Panc1 (cell line): ENCODE data around the gene PDE4B. TPM values are rescaled to one million over a fixed set of nuclear protein-coding genes. Genes with fewer than 3 reads are reported as not detected.
"Not testable (repeated sequence)": the region's sequence is repeated elsewhere in the genome, so short reads cannot be mapped to it uniquely, and the experiment has no call there.

Experiments
- ATAC-seq: fragments of 200-7000 bp; cut with Tn5 transposase; 2 replicates; pipeline ENCODE4 v1.9.1; 2020; ENCODE audit warnings: mild to moderate bottlenecking, moderate library complexity
- BruUV-seq: library from RNA; stranded (reverse); fragments of 400-500 nt; replicated peaks from 2 replicates; lab custom pipeline; 2021; lab: Mats Ljungman, UMichigan
- CTCF ChIA-PET: fragments of 300-600 bp; sonication (Branson Sonifier 250); formaldehyde crosslinking; loops from one replicate; lab custom pipeline; 2022; ENCODE audit warnings: antibody characterized with exemption; lab: Charles Lee
- POLR2A ChIA-PET: fragments of 300-600 bp; sonication (Branson Sonifier 250); formaldehyde crosslinking; loops from one replicate; lab custom pipeline; 2022; ENCODE audit warnings: antibody characterized with exemption; lab: Charles Lee
- DNase-seq: peaks from one replicate; pipeline ENCODE4 v3.0.0-alpha.2; 2010; ENCODE audit warnings: low read depth, low spot score
- H3K27ac ChIP-seq: 2 replicates; pipeline ENCODE4 v1.5.1; 2011; ENCODE audit warnings: mild to moderate bottlenecking, low read length, inconsistent platforms
- H3K27me3 ChIP-seq: fragments of 200-500 bp; sonication (Bioruptor generic); 2 replicates; pipeline ENCODE4 v1.6.0; 2014; ENCODE audit warnings: low read length, inconsistent platforms; ENCODE audit not compliant: control insufficient read depth, insufficient read depth
- H3K36me3 ChIP-seq: fragments of 200-500 bp; sonication (Bioruptor generic); 2 replicates; pipeline ENCODE4 v1.5.1; 2014; ENCODE audit warnings: inconsistent platforms, mild to moderate bottlenecking, low read length, moderate library complexity; ENCODE audit not compliant: control insufficient read depth, insufficient read depth
- H3K4me1 ChIP-seq: 2 replicates; pipeline ENCODE4 v1.5.1; 2011; ENCODE audit warnings: inconsistent platforms, mild to moderate bottlenecking, low read length, moderate library complexity; ENCODE audit not compliant: control insufficient read depth, insufficient read depth
- H3K4me3 ChIP-seq, 2 experiments: 2 replicates each; pipeline ENCODE4 v1.5.1; 2011 to 2012; ENCODE audit warnings: low read depth in 2 of 2, low read length in 2 of 2, mild to moderate bottlenecking in 2 of 2, inconsistent platforms in 1 of 2, moderate library complexity in 1 of 2
- H3K9me3 ChIP-seq: fragments of 200-500 bp; sonication (Bioruptor generic); 2 replicates; pipeline ENCODE4 v1.5.1; 2014; ENCODE audit warnings: low read depth, mild to moderate bottlenecking, inconsistent platforms, low read length, moderate library complexity; ENCODE audit not compliant: control insufficient read depth, insufficient read depth
- POLR2AphosphoS5 ChIP-seq: IDR thresholded peaks from 2 replicates; pipeline ENCODE4 v1.6.1; 2012; ENCODE audit warnings: mild to moderate bottlenecking, low read depth, low read length, moderate library complexity
- REST ChIP-seq, 2 experiments: IDR thresholded peaks; 2 replicates each; pipeline ENCODE4 v1.6.1; 2011 to 2012; ENCODE audit warnings: low read depth in 2 of 2, control low read depth in 1 of 2, low read length in 1 of 2, mild to moderate bottlenecking in 1 of 2, moderate library complexity in 1 of 2; ENCODE audit not compliant: insufficient read depth in 1 of 2
- SIN3A ChIP-seq: IDR thresholded peaks from 2 replicates; pipeline ENCODE4 v1.6.1; 2012; ENCODE audit warnings: low read depth, mild to moderate bottlenecking, low read length, moderate library complexity, borderline replicate concordance; ENCODE audit not compliant: insufficient read depth
- TCF7L2 ChIP-seq: IDR thresholded peaks from 2 replicates; pipeline ENCODE4 v1.6.1; 2011; ENCODE audit warnings: mild to moderate bottlenecking, low read depth, low read length, inconsistent platforms
- in situ Hi-C: cut with HindIII; loops from 2 replicates; pipeline ENCODE4 v1.10.0; 2016; ENCODE audit warnings: low sequenced_read_pairs, low pct_unique_long_range_greater_than_20kb
- intact Hi-C: fragments of 100-400 bp; cut with micrococcal nuclease; formaldehyde crosslinking; loops from one replicate; pipeline ENCODE4 v1.10.0; 2022; ENCODE audit not compliant: unreplicated experiment
- total RNA-seq: library from RNA; stranded (reverse); gene quantifications from one replicate; pipeline ENCODE4 v1.2.1, GENCODE V29; 2021; ENCODE audit not compliant: unreplicated experiment
- TF ChIP-seq, protein P1 (sequence below): fragments of 450-650 bp; IDR thresholded peaks from 2 replicates; pipeline ENCODE4 v1.5.1; 2017; ENCODE audit warnings: mild to moderate bottlenecking

The PDE4B gene
- total RNA-seq, 1 experiment from 2014 or later: 0.26 TPM

DNA sequence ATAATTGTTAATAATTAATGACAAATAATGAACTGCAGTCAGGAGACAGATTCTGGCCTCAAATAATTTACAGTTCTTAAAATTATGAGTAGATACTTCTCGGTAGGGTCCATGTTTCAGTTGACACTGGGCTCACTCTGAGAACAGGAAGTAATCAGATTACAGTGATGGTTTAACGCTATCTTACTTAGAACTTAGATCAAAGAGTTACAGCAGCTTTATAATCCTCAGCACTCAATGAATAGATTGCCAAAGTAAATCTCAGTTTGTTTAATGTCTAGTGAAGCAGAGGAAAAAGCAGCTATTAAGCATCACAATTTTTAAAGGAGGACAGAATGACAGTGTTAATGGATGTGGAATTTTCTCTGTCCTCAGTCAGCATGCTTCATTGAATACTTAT is 79.6 kb downstream of the PDE4B start:
- TF ChIP-seq POLR2AphosphoS5: no peak
- intact Hi-C loops (no loop called here), in situ Hi-C loops (no loop called here)
- H3K27ac ChIP-seq: no peak overlapping the region
- no peaks in the 10 kb centered on the region for H3K27me3 ChIP-seq
- no TSS peak for BruUV-seq
- no peak overlapping the region for H3K4me3 ChIP-seq
- ATAC-seq (no peak), DNase-seq (no peak)
- H3K9me3 ChIP-seq: no peaks in the 10 kb centered on the region
- CTCF ChIA-PET: no interaction called here
- no peaks in the 10 kb centered on the region for H3K36me3 ChIP-seq
- H3K4me1 ChIP-seq: no peaks in the 10 kb centered on the region
- POLR2A ChIA-PET: no interaction called here

DNA sequence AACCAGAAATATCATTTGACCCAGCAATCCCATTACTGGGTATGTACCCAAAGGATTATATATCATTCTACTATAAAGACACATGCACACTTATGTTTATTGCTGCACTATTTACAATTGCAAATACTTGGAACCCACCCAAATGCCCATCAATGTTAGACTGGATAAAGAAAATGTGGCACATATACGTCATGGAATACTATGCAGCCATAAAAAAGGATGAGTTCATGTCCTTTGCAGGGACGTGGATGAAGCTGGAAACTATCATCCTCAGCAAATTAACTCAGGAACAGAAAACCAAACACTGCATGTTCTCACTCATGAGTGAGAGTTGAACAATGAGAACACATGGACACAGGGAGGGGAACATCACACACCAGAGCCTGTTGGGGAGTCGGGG is 85.6 kb downstream of the PDE4B start:
- POLR2A ChIA-PET, CTCF ChIA-PET: not testable (repeated sequence)

DNA sequence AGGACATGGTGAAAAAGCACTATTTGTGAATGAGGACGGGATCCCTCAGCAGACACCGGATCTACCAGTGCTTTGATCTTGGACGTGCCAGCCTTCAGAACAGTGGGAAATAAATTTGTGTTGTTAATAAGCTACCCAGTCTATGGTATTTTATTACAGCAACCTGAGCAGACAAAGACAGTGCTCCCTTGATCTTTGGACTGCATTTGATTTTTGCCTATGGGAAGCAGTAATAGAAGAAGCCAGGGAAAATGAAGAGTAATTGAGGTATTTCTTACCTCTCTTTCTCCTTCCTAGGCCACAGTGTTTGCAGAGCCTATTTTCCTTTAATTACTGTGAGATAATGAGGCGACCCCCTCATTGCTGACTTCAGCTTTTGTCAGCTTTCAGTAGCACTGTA is 87.9 kb downstream of the PDE4B start:
- no peaks in the 10 kb centered on the region for H3K9me3 ChIP-seq
- no peak overlapping the region for H3K4me3 ChIP-seq
- H3K4me1 ChIP-seq: no peaks in the 10 kb centered on the region
- CTCF ChIA-PET: no interaction called here
- no peaks in the 10 kb centered on the region for H3K27me3 ChIP-seq
- no peaks in the 10 kb centered on the region for H3K36me3 ChIP-seq
- DNase-seq (no peak), ATAC-seq (no peak)
- POLR2A ChIA-PET: no interaction called here
- no TSS peak for BruUV-seq
- in situ Hi-C loops: no loop called here
- TF ChIP-seq REST (IDR thresholded peaks at IDR 0.05; ENCODE audit: insufficient read depth in 1 of 2, low read depth in 2 of 2, low read length in 1 of 2) (no peak), TCF7L2 (no peak), SIN3A (no peak), POLR2AphosphoS5 (no peak)
- TF ChIP-seq, protein P1, sequence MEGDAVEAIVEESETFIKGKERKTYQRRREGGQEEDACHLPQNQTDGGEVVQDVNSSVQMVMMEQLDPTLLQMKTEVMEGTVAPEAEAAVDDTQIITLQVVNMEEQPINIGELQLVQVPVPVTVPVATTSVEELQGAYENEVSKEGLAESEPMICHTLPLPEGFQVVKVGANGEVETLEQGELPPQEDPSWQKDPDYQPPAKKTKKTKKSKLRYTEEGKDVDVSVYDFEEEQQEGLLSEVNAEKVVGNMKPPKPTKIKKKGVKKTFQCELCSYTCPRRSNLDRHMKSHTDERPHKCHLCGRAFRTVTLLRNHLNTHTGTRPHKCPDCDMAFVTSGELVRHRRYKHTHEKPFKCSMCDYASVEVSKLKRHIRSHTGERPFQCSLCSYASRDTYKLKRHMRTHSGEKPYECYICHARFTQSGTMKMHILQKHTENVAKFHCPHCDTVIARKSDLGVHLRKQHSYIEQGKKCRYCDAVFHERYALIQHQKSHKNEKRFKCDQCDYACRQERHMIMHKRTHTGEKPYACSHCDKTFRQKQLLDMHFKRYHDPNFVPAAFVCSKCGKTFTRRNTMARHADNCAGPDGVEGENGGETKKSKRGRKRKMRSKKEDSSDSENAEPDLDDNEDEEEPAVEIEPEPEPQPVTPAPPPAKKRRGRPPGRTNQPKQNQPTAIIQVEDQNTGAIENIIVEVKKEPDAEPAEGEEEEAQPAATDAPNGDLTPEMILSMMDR: no peak
- intact Hi-C loops: no loop called here
- no peak overlapping the region for H3K27ac ChIP-seq

More for the DNA sequence above, 85.6 kb downstream of the PDE4B start:
- H3K9me3 ChIP-seq, H3K4me3 ChIP-seq, H3K36me3 ChIP-seq, H3K27ac ChIP-seq, H3K27me3 ChIP-seq, ATAC-seq, H3K4me1 ChIP-seq, intact Hi-C loops, in situ Hi-C loops, BruUV-seq, DNase-seq: not testable (repeated sequence)
